BLaER1 (cell line): ENCODE data around the gene TGM6.
A peak's percentile ranks its signal among the peaks of the same experiment; 100 is the strongest.

Experiments
- H3K27ac ChIP-seq: shearing (Covaris generic); formaldehyde crosslinking; 2 replicates; pipeline ENCODE4 v1.8.1; 2022
- H3K27me3 ChIP-seq: shearing (Covaris generic); formaldehyde crosslinking; 2 replicates; pipeline ENCODE4 v1.8.1; 2022
- H3K36me3 ChIP-seq: shearing (Covaris generic); formaldehyde crosslinking; 2 replicates; pipeline ENCODE4 v1.8.1; 2022
- H3K4me1 ChIP-seq: shearing (Covaris generic); formaldehyde crosslinking; 2 replicates; pipeline ENCODE4 v1.8.1; 2022
- H3K4me2 ChIP-seq: shearing (Covaris generic); formaldehyde crosslinking; 2 replicates; pipeline ENCODE4 v1.8.1; 2022
- H3K4me3 ChIP-seq: shearing (Covaris generic); formaldehyde crosslinking; 2 replicates; pipeline ENCODE4 v1.8.1; 2022
- H3K9ac ChIP-seq: shearing (Covaris generic); formaldehyde crosslinking; 2 replicates; pipeline ENCODE4 v1.8.1; 2022
- H3K9me3 ChIP-seq: shearing (Covaris generic); formaldehyde crosslinking; 2 replicates; pipeline ENCODE4 v1.8.1; 2022
- H4K20me1 ChIP-seq: shearing (Covaris generic); formaldehyde crosslinking; 2 replicates; pipeline ENCODE4 v1.8.1; 2022
- Cebpa-rat ChIP-seq: shearing (Covaris generic); IDR thresholded peaks from 2 replicates; pipeline ENCODE4 v1.8.1; 2022

The TGM6 gene

GRCh38 chr20:2363187-2363586 lies 17.5 kb upstream of the TGM6 start:
- Histone ChIP-seq H3K4me3 (no peak overlapping the region), H3K4me2 (no peak overlapping the region), H3K27ac (no peak overlapping the region), H3K27me3 (no peaks in the 10 kb centered on the region), H3K9me3 (peaks cover 21% of the 10 kb centered on the region), H3K4me1 (no peaks in the 10 kb centered on the region), H3K9ac (no peak overlapping the region), H4K20me1 (no peaks in the 10 kb centered on the region), H3K36me3 (no peaks in the 10 kb centered on the region)
- no peak for TF ChIP-seq Cebpa-rat

- TF ChIP-seq Cebpa-rat: no peak
- Histone ChIP-seq H3K4me2 (no peak overlapping the region), H3K27me3 (no peaks in the 10 kb centered on the region), H4K20me1 (no peaks in the 10 kb centered on the region), H3K9me3 (peaks cover 25% of the 10 kb centered on the region), H3K4me3 (no peak overlapping the region), H3K36me3 (no peaks in the 10 kb centered on the region), H3K9ac (no peak overlapping the region), H3K4me1 (no peaks in the 10 kb centered on the region), H3K27ac (no peak overlapping the region)
These were observed 17.1 kb upstream of the TGM6 start for GRCh38 chr20:2363587-2363986.

- Histone ChIP-seq H3K4me2 (no peak overlapping the region), H4K20me1 (no peaks in the 10 kb centered on the region), H3K9me3 (peaks cover 28% of the 10 kb centered on the region), H3K4me3 (no peak overlapping the region), H3K9ac (no peak overlapping the region), H3K36me3 (no peaks in the 10 kb centered on the region), H3K4me1 (no peaks in the 10 kb centered on the region), H3K27me3 (no peaks in the 10 kb centered on the region), H3K27ac (no peak overlapping the region)
- no peak for TF ChIP-seq Cebpa-rat
These were observed 16.7 kb upstream of the TGM6 start for GRCh38 chr20:2364044-2364443.

GRCh38 chr20:2365091-2365490 lies 15.6 kb upstream of the TGM6 start:
- Histone ChIP-seq H3K36me3 (no peaks in the 10 kb centered on the region), H3K4me1 (no peaks in the 10 kb centered on the region), H3K9me3 (peaks cover 35% of the 10 kb centered on the region), H3K27me3 (no peaks in the 10 kb centered on the region), H3K4me2 (no peak overlapping the region), H3K27ac (no peak overlapping the region), H4K20me1 (no peaks in the 10 kb centered on the region), H3K9ac (no peak overlapping the region), H3K4me3 (no peak overlapping the region)
- TF ChIP-seq Cebpa-rat: no peak

GRCh38 chr20:2365666-2366065 lies 15.0 kb upstream of the TGM6 start:
- H3K27ac ChIP-seq: no peak overlapping the region
- peaks cover 34% of the 10 kb centered on the region for H3K9me3 ChIP-seq
- H3K4me3 ChIP-seq: no peak overlapping the region
- no peaks in the 10 kb centered on the region for H3K4me1 ChIP-seq
- no peaks in the 10 kb centered on the region for H3K36me3 ChIP-seq
- H4K20me1 ChIP-seq: no peaks in the 10 kb centered on the region
- TF ChIP-seq Cebpa-rat: no peak
- no peaks in the 10 kb centered on the region for H3K27me3 ChIP-seq
- no peak overlapping the region for H3K4me2 ChIP-seq
- H3K9ac ChIP-seq: no peak overlapping the region

GRCh38 chr20:2368621-2369020 lies 12.1 kb upstream of the TGM6 start:
- Histone ChIP-seq H4K20me1 (no peaks in the 10 kb centered on the region), H3K27me3 (no peaks in the 10 kb centered on the region), H3K9ac (no peak overlapping the region), H3K9me3 (peaks cover 16% of the 10 kb centered on the region), H3K4me1 (no peaks in the 10 kb centered on the region), H3K36me3 (no peaks in the 10 kb centered on the region), H3K27ac (no peak overlapping the region), H3K4me3 (no peak overlapping the region), H3K4me2 (no peak overlapping the region)
- no peak for TF ChIP-seq Cebpa-rat

- Histone ChIP-seq H3K9me3 (peaks cover 16% of the 10 kb centered on the region), H3K4me2 (no peak overlapping the region), H3K9ac (no peak overlapping the region), H3K27ac (no peak overlapping the region), H3K36me3 (no peaks in the 10 kb centered on the region), H3K4me1 (no peaks in the 10 kb centered on the region), H4K20me1 (no peaks in the 10 kb centered on the region), H3K4me3 (no peak overlapping the region), H3K27me3 (no peaks in the 10 kb centered on the region)
- no peak for TF ChIP-seq Cebpa-rat
These were observed 7.6 kb upstream of the TGM6 start for GRCh38 chr20:2373098-2373497.

GRCh38 chr20:2374346-2375125 lies 6.2 kb upstream of the TGM6 start:
- Histone ChIP-seq H3K9ac (no peak overlapping the region), H3K4me3 (no peak overlapping the region), H3K36me3 (no peaks in the 10 kb centered on the region), H4K20me1 (no peaks in the 10 kb centered on the region), H3K27ac (no peak overlapping the region), H3K27me3 (no peaks in the 10 kb centered on the region), H3K4me2 (no peak overlapping the region), H3K9me3 (peaks cover 6% of the 10 kb centered on the region; the same call in 1 of the 2 replicates), H3K4me1 (peaks cover 13% of the 10 kb centered on the region)
- no peak for TF ChIP-seq Cebpa-rat

GRCh38 chr20:2378893-2379292 lies 1.8 kb upstream of the TGM6 start:
- TF ChIP-seq Cebpa-rat: no peak
- no peaks in the 10 kb centered on the region for H3K9me3 ChIP-seq
- no peaks in the 10 kb centered on the region for H4K20me1 ChIP-seq
- peaks cover 25% of the 10 kb centered on the region for H3K4me1 ChIP-seq
- no peak overlapping the region for H3K27ac ChIP-seq
- no peak overlapping the region for H3K9ac ChIP-seq
- peak overlapping the region; percentile 78 for H3K4me2 ChIP-seq
- no peaks in the 10 kb centered on the region for H3K36me3 ChIP-seq
- no peak overlapping the region for H3K4me3 ChIP-seq
- no peaks in the 10 kb centered on the region for H3K27me3 ChIP-seq

GRCh38 chr20:2379511-2380229 lies 1.0 kb upstream of the TGM6 start:
- H3K27ac ChIP-seq: no peak overlapping the region
- H3K9ac ChIP-seq: no peak overlapping the region

More at GRCh38 chr20:2379511-2380229, 1.0 kb upstream of the TGM6 start:
- H3K27me3 ChIP-seq: no peaks in the 10 kb centered on the region
- no peak overlapping the region for H3K4me3 ChIP-seq
- peak overlapping the region; percentile 78 for H3K4me2 ChIP-seq
- H3K9me3 ChIP-seq: no peaks in the 10 kb centered on the region
- no peaks in the 10 kb centered on the region for H3K36me3 ChIP-seq
- H3K4me1 ChIP-seq: peaks cover 25% of the 10 kb centered on the region
- TF ChIP-seq Cebpa-rat: no peak
- H4K20me1 ChIP-seq: no peaks in the 10 kb centered on the region
